ENCODE data around the gene TSPEAR. TPM values are rescaled to one million over a fixed set of nuclear protein-coding genes. Genes with fewer than 3 reads are reported as not detected.
A peak's percentile ranks its signal among the peaks of the same experiment; 100 is the strongest.

The TSPEAR gene
- total RNA-seq, 1 donor from 2014 or later = not detected

DNA sequence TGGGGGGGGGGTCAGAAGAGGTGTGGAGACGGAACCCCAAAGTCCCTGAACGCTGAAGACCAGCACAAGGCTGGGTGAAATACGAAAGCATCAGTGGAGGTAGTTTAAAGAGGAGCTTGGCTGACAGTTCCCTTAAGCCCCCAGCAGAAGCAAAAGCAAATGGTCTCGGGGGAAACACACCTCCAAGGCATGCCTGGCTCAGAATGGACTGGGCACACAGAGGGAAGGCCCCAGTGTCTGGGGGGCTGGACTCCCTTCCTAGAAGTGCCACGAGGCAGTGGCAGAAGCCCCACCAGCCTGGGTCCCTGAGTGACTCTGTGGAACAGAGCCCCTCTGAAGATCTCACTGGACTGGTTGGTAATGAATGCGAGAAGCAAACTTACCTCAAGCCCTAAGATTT lies 46.4 kb upstream of the TSPEAR start:
- DNase-seq (ENCODE audit: low read depth) = no peak
- Histone ChIP-seq H3K27me3 (ENCODE audit: control insufficient read depth, insufficient read depth, low read length) (peaks cover 3% of the 10 kb centered on the region), H3K36me3 (ENCODE audit: control insufficient read depth, insufficient read depth, low read length) (no peaks in the 10 kb centered on the region), H3K4me3 (ENCODE audit: low read depth, low read length) (no peak overlapping the region)
- TF ChIP-seq, protein P1, sequence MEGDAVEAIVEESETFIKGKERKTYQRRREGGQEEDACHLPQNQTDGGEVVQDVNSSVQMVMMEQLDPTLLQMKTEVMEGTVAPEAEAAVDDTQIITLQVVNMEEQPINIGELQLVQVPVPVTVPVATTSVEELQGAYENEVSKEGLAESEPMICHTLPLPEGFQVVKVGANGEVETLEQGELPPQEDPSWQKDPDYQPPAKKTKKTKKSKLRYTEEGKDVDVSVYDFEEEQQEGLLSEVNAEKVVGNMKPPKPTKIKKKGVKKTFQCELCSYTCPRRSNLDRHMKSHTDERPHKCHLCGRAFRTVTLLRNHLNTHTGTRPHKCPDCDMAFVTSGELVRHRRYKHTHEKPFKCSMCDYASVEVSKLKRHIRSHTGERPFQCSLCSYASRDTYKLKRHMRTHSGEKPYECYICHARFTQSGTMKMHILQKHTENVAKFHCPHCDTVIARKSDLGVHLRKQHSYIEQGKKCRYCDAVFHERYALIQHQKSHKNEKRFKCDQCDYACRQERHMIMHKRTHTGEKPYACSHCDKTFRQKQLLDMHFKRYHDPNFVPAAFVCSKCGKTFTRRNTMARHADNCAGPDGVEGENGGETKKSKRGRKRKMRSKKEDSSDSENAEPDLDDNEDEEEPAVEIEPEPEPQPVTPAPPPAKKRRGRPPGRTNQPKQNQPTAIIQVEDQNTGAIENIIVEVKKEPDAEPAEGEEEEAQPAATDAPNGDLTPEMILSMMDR (IDR thresholded peaks at IDR 0.05; ENCODE audit: insufficient read depth, low read length, poor library complexity, severe bottlenecking) = no peak

DNA sequence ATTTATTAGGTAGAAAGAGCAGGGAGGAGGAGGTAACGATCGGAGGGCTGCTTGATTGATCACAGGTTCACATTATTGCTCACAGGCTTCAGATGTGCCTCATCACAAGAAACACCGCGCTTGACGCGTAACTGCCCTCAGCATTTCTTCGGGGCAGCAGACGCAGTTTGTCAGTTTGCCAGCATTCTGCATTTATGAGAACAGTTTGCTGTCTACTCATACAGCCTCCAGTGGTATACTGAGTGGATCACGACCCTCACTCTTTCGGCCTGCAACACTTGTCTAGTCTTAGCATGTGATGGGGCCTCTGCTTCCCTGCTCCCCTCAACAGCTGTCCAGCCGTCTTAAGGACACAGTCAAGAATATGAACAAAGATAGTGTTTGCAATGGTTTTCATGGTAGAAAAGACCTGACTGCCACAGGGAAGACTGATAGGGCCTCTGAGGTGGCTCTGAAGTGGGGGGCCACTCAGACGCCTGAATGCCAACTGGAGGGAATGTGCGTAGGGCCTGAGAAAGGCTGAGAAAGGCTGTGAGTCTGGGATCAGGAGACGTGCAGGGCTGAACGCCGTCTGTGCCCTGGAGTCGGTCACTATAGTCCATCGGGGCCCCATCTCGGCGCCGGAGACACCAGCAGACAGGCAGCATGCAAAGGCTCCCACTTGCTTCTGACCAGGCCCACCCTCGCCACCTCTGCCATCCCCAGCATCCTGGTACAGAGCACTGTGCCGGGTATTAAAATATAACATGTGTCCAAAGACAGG lies 45.2 kb upstream of the TSPEAR start:
- TF ChIP-seq, protein P1 (IDR thresholded peaks at IDR 0.05; ENCODE audit: insufficient read depth, low read length, poor library complexity, severe bottlenecking) = no peak
- DNase-seq (ENCODE audit: low read depth) = no peak
- Histone ChIP-seq H3K36me3 (ENCODE audit: control insufficient read depth, insufficient read depth, low read length) (no peaks in the 10 kb centered on the region), H3K4me3 (ENCODE audit: low read depth, low read length) (no peak overlapping the region), H3K27me3 (ENCODE audit: control insufficient read depth, insufficient read depth, low read length) (no peaks in the 10 kb centered on the region)

DNA sequence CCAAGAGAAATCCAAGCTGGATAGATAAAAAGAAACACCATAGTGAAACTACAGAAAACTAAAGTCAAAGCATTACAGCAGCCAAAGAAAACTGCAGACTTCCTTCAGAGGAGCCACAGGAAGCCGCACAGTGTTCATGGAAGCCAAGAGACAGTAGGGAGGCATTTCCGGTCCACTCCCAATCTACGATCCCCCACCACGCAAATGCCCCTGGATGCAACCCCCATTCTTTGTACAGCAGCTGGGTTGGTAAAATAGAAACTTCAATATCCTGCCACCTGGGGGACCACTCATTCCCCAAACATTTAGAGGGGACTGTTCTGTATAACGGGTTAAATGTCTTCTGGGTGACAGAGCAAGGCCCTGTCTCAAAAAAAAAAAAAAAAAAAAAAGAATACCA lies 43.9 kb upstream of the TSPEAR start:
- no peak overlapping the region for H3K4me3 ChIP-seq (ENCODE audit: low read depth, low read length)
- H3K36me3 ChIP-seq (ENCODE audit: control insufficient read depth, insufficient read depth, low read length) = no peaks in the 10 kb centered on the region
- TF ChIP-seq, protein P1 (IDR thresholded peaks at IDR 0.05; ENCODE audit: insufficient read depth, low read length, poor library complexity, severe bottlenecking) = no peak
- H3K27me3 ChIP-seq (ENCODE audit: control insufficient read depth, insufficient read depth, low read length) = peaks cover 5% of the 10 kb centered on the region
- no peak for DNase-seq (ENCODE audit: low read depth)

DNA sequence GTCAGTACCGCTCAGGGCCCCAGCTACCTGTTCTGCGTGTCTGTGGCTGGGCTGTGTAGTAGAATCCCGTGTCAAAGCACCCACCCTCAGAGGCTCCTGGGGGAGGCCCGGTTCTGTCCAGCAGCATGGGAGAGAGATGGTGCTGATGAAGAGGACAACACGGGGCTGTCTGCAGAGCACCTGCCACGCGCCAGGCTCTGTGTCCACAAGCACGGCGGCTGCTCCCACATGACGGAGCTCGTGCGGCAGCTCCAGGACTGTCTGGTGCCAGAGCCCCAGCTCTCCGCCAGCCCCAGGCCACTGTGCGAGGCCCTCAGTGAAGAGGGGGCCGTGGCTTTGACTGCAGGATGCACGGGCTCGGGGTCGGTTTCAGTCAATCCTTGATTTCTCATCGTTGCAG lies 42.0 kb upstream of the TSPEAR start:
- Histone ChIP-seq H3K36me3 (ENCODE audit: control insufficient read depth, insufficient read depth, low read length) (no peaks in the 10 kb centered on the region), H3K27me3 (ENCODE audit: control insufficient read depth, insufficient read depth, low read length) (peaks cover 15% of the 10 kb centered on the region), H3K4me3 (ENCODE audit: low read depth, low read length) (no peak overlapping the region)
- no peak for DNase-seq (ENCODE audit: low read depth)
- TF ChIP-seq, protein P1 (IDR thresholded peaks at IDR 0.05; ENCODE audit: insufficient read depth, low read length, poor library complexity, severe bottlenecking) = no peak

DNA sequence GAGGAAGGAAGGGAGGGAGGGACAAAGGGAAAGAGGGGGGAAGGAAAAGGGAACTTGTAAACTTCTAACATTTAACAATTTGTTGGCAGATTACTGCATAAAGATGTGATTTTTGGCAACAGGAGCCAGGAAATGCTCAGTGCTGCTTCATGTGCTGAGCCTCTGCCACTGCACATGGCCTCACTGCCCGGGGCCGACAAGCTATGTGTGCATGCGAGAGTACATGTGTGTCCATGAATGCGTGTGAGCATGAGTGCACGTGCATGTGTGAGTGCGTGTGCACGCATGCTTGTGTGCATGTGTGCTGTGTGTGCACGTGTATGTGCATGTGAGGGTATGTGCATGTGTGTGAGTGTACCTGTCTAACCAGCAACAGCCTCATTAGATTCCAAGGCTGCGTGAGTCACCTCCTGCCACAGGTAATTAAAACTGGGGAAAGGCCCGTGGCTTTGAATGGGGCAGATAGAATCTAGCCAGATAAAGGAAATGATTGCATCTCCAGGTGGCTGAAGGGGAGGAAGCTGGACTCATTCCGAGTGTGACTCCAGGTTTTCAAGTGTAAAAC lies 41.4 kb upstream of the TSPEAR start:
- H3K27me3 ChIP-seq (ENCODE audit: control insufficient read depth, insufficient read depth, low read length) = peaks cover 17% of the 10 kb centered on the region
- TF ChIP-seq, protein P1 (IDR thresholded peaks at IDR 0.05; ENCODE audit: insufficient read depth, low read length, poor library complexity, severe bottlenecking) = no peak
- no peak overlapping the region for H3K4me3 ChIP-seq (ENCODE audit: low read depth, low read length)
- no peaks in the 10 kb centered on the region for H3K36me3 ChIP-seq (ENCODE audit: control insufficient read depth, insufficient read depth, low read length)
- peak; percentile 31 for DNase-seq (ENCODE audit: low read depth)

Measured in kidney epithelial cell (primary cell).